HuH-7.5 (cell line): Measurements from ENCODE around the gene CLCN6.

Experiments
- DNase-seq: peaks from one replicate; pipeline ENCODE4 v3.0.0; 2011; ENCODE audit warnings: low spot score

CLCN6 gene

DNA sequence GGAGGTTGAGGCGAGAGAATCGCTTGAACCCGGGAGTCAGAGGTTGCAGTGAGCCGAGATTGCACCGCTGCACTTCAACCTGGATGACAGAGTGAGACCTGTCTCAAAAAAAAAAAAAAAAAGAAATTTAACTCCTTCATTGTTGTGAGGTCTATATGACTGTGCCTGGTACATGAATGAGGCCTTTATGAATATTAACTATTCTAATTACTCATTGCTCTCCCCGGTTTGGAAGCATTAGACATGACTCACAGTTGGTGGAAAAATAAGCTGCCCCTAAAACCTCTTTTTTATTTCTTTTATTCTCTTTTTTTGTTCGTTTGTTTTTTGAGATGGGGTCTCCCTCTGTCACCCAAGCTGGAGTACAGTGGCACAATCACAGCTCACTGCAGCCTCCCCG is 49.4 kb downstream of the CLCN6 start:
- DNase-seq = no peak

DNA sequence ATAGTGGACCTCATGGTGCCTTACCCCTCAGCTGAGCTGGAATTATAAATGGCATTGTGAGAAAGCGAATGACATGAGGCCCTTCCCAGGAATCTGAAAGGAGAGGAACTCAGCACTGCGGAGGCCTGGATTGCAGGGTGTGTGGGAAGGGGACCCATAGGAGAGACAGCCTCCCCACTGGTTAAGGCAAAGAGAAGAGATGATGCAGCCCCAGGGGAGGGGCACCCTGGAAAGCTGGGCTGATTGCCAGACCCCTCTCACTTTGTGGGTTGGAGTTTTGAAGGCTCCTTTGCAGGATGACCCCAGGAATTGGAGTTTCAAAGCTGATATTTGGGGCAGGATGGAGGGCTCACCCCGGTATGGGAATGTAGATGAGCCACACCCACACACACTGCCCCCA is 50.7 kb downstream of the CLCN6 start:
- no peak for DNase-seq

DNA sequence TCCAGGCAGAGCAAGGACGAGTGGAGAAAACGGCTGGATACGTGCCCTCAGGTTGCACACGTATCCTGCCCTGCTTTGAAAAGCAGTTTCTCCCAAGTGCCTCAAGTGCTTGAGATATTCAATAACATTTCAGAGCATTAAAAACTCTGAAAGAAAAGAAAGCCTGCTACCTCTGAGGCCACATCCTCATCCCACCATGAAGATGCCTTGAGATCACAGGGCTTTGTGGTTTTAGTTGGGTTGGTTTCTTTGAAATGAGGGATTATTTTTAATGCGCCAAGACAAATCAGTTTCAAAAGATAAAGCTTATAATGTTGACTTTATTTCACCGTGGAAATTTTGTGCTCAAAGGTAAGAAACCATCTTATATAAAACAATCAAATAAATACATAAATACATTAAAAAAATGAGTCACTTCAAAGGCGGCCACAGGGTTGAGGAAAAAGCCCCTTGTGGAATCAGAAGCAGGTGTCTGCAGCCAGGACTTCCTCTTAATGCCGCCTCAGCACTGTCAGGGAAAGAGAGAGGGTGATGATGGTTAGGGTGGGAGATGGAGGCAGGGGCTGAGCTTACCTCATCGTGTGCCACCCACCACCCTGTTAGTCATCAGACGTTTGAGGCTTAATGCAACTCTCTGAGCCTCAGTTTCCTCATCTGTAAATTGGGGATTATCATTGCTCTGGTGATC is 51.3 kb downstream of the CLCN6 start:
- DNase-seq = no peak

DNA sequence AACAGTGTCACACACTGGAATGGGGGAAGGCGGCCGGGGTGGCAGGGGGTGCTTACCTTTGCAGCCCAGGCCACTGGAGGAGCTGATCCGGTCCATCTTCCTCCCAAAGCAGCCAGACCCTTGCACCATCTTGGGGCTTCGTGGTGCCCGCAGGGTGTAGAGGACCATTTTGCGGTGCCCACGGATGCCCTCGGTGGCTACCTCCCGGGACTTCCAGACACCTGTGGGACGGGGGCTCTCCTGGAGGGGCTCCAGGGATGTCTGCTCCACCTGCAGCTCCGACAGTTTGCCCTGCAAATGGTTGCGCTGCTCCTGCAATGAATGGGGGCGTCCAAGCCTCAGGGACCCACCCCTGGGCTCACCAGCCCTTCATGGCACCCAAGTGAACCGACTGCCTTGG is 52.2 kb downstream of the CLCN6 start:
- DNase-seq = no peak

DNA sequence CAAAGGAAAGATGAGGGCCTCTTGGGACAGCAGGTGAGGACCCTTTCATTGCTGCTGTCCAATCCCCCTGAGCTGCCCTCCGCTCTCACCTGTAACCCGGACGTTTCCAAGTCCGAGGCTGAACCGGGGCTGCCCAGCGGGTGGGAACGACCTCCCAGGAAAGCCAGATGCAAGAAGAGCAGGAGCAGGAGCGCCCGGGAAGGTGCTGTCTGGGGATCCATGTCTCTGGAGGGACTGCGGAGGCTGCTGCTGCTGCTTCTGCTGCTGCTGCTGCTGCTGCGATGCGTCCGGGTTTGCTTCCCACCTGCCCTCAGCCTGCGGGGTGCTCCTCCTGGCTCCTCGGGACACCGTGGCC is 52.6 kb downstream of the CLCN6 start, which contains the start of gene NPPB:
TSS of gene NPPB (minus strand) at position 333 of the 355 bp plus-strand sequence. CDS start at position 221, 112 bp downstream.
- no peak for DNase-seq

DNA sequence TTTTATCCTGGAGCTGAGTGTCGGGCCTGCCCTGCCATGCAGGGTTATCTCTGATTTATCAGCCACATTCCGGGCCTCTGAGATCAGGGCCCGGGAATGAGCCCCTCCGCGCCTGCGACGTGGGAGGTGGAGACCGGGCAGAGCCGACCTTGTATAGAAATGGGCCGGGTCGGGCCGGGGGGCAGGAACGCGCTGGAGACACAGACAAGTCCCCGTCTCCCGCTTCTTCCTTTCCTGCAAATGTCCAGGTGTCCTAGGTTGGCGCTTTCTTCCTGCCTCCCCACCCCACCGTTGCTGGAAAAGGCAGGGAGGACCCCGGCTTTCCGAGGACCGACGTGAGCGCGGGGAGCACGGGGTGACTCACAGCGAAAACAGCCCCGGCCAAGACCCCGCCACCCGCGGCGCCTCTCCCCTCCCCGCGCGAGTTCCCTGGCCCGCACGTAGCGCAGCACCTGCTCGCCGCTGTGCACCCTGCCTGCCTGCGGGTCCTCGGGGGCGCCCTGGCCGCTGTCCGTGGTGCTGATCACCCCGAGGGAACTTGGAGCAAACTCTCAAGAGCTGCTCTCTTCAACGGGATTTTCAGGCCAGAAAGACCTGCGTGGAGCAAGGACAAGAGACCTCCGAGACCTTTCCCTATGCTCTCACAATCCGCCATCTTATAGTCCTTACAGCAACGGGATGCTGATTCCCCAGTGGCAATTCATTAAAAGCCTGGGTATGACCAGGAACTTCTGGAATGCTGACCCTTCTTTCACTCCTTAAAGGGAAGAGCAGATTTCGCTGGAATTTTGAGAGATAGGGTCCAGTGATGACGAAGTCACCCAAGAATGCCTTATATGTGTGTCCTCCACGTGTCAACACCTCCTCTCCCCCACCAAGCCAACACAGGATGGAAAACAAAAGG is 53.2 kb downstream of the CLCN6 start:
- peak; percentile 74 for DNase-seq

DNA sequence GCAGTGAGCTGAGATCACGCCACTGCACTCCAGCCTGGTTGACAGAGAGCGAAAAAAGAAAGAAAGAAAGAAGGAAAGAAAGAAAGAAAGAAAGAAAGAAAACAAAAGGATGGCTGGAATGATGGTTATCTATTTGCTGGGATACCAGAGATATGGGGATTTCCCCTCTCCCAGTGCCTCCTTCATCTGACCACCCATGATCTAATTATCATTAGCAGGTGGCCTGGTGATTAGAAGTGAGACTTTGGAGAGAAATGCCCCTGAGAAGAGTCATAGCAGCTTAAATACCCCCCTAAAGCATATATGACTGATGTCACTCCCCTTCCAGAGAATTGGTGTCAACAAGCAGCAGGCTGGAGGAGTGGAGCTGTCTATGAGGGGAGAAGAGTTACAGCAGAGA is 54.1 kb downstream of the CLCN6 start:
- DNase-seq = no peak

DNA sequence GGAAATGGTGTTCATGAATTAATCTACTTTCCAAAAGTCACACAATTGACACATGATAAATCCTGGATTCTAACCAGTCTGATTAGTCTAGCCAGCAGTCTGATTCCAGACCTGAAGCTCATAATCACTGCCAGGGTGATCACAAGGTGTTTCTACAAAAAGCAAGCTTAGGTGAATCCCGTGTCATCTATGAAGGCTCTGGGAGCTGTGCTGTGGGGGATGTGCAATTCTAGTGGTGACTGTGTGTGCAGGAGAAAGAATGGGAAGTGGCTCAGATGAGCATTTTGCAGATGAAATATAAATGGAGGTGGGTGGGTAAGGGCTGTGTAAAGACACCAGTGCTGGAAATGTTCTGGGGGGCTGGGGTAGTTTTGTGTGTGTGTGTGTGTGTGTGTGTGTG is 54.6 kb downstream of the CLCN6 start:
- DNase-seq = no peak

DNA sequence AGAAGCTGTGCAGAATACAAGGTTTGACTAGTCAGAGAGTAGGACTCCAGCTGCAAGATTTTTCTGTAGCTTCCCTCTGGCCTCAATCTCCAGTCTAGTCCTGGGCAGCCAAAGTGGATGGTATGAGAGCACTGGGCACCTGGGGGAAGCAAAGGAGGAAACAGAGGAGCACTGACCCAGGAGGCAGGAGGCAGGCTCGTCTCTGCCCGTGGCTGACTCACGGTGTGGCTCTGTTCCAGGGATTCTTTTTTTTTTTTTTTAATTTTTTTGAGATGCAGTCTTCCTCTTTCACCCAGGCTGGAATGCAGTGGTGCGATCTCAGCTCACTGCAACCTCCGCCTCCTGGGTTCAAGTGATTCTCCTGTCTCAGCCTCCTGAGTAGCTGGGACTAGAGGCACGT is 56.9 kb downstream of the CLCN6 start:
- no peak for DNase-seq

DNA sequence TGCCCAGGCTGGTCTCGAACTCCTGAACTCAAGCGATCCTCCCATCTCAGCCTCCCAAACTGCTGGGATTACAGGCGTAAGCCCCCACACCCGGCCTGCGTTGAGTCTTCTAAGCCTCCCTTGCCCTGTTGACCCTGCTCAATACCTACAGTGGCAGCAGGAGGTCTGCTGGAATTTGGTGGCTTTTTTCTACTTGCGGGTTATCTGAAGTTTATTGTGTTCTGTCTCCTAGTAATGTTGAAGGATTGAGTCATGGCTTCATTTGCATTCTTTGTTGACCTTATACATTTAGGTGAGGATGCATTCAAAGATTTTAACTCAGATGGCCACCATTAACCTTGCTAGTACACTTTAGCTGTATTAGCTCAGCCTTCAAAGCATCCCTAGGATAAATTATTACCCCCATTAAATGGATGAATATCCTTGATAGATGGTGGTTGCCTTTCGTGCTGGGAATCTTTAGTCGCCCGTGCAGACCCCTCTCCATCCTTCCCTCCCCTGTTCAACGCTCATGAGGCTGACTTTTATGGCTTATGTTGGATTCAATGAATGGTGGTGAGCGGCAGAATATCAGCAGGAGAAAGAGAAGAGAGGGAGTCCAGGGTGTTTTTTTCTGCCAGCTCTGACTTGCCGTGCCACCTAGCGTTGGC is 62.5 kb downstream of the CLCN6 start:
- DNase-seq = no peak

DNA sequence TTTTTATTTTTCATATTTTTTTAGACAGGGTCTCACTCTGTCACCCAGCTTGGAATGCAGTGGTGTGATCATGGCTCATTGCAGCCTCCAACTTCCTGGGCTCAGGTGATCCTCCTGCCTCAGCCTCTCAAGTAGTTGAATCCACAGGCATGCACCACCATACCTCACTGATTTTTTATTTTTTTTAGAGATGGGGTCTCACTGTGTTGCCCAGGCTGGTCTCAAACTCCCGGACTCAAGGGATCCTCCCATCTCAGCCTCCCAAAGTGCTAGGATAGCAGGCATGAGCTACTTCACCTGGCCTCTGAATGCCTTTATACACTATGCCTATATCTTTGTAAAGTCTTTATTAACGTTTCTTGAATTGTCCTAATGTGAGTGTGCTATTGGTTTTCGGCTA is 63.1 kb downstream of the CLCN6 start:
- no peak for DNase-seq

DNA sequence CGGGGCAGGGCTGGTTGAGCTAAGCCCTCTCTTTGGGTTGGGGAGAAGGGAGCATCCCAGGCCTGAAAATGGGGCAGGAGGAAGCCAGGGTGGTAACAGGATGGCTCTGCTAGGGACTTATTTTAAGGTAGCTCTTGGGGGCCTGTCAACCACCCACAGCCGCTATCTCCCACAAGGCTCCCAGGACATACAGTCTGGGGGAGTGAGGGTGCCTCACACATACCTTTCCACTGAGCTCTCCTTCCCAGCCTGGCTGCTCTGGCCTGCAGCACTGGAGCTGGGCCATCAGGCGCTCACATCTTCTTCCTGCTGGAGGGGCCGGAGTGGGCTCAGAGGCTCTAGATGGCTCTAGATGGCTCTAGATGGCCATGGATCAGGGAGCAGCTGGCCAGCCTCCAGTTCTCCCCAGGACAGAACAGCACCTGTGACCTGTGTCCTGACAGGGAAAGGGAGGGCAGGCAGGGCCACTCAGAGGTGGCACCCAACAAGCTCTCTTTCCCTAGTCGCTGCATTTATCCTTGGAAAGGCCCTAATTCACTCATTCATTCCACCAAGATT is 63.7 kb downstream of the CLCN6 start:
- no peak for DNase-seq

DNA sequence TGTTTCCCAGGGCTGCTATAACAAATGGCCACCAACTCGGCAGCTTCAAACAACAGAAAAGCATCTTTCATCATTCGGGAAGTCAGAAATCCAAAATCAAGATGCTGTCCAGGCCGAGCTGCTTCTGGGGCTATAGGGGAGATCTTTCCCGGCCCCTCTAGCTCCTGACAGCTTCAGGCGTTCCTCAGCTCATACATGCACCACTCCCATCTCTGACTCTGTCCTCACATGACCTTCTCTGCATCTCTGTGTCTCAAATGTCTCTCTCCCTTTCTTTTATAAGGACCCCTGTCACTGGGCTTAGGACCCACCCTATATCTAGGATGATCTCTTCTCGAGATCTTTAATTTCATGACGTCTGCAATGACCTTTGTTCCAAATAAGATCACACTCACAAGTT is 66.6 kb downstream of the CLCN6 start:
- DNase-seq = no peak

DNA sequence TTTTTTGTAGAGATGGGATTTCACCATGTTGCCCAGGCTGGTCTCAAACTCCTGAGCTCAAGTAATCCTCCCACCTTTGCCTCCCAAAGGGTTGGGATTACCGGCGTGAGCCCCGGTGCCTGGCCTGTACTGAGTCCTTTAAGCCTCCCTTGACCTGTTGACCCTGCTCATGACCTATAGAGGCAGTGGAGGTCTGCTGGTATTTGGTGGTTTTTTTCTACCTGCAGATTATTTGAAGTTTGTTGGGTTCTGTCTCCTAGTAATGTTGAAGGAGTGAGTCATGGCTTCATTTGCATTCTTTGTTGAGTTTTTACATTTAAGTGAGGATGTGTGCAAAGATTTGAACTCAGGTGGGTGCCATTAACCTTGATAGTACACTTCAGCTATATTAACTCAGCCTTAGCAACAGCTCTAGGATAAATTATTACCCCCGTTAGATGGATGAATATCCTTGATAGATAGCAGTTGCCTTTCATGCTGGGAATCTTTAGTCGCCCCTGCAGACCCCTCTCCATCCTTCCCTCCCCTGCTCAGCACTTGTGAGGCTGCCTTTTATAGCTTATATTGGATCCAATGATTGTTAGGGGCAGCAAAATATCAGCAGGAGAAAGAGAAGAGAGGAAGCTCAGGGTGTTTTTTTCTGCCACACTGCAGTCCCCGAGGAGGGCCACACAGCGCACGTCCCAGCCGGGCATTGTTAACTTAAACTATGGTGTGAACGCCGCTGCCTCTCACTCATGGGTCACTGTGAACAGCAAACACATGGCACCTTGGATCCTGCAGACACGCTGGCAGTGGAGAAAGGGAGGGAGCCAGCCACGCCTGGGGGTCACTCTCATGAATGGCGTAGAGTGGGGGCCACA is 67.6 kb downstream of the CLCN6 start:
- no peak for DNase-seq

DNA sequence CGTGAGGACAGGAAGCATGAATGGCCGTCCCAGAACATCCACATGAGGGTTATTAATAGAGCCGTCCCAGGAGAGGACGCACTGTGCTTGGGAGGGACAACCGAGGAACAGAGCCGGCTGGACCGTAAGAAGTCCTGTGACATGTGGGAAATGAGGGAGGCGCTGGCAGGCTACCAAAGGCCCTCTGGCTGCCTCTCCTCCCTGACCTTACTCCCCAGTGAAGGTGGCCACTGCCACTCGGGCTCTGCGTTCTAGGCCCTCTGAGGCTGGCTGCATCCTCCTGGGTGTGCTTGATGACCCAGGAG is 68.2 kb downstream of the CLCN6 start:
- DNase-seq = no peak

DNA sequence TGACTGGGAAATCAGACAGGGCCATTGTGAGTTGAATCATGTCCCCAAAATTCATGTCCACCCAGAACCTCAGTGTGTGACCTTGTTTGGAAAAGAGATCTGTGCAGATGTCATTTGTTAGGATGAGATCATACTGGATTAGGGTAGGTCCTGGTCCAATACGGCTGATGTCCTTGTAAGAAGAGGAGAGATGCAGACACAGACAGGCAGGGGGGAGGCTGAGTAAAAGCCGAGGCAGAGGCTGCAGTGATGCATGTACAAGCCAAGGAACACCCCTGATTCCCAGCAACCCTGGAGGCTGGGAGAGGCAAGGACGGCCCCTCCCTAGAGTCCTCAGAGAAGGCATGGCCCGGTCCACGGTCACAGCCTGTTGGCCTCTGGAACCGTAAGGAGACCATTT is 68.6 kb downstream of the CLCN6 start:
- no peak for DNase-seq

DNA sequence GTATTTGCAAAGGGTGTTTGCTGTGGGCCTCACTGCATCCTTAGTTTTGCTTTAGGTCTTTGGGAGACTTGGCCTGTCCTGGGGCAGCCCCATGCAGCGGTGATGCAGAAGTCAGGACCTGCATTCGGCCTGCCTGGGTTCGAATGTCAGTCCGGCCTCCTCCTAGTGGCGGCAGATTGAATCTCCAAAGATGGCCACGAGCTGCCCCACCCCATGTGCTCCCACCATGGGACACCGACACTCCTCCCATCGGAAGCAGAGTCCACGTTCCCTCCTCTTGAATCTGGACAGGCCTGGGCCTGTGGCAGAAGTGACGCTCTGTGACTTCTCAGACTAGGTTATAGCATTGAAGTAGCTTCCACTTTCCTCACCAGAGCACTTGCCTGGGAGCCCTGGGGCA is 69.1 kb downstream of the CLCN6 start:
- DNase-seq = no peak

DNA sequence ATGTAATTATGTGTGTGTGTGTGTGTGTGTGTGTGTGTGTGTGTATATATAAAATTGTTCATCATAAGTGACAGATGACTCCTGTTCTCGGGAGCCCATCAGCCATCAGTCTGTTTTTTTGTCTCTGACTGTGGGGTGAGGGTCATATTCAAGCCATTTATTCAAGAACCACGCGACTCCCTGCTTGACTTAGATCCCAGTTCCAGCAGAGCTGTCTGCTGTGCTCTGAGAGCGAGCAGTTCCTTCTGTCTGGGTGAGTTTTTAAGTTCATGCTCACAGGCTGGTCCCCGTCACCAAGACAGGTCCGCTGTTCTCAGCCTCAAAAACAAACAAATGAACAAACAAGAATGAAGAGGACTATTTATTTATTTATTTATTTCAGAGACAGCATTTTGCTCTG is 71.1 kb downstream of the CLCN6 start:
- no peak for DNase-seq

DNA sequence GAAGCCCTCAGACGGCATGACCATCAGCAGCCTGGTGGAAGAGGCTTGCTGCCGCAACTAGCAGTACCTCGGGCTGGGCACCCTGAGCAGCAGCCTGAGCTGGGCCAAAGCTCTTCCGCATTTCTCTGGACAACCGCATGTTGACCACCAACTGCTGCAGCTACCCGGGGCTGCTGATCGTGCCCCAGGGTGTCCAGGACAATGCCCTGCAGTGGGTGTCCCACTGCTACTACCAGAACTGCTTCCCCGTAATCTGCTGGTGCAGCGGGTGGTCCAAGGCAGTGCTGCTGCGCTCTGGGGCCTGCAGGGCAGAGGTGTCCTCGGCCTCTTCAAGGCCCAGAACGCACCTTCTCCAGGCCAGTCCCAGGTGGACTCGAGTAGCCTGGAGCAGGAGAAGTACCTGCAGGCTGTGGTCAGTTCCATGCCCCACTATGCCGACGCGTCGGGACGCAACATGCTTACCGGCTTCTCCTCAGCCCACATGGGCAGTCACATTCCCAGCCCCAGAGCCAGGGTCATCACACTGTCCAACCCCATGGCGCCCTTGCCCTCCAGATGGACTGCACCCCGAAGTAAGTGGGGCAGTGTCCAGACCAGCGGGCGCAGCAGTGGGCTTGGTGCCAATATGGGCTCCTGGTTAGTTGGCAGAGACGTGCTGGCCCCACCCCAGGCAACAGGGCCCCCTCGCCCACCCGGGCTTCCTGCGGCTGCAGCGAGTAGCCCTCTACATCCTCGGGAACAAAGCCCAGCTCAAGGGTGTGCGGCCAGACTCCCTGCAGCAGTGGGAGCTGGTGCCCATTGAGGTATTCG is 72.3 kb downstream of the CLCN6 start:
- DNase-seq = no peak

DNA sequence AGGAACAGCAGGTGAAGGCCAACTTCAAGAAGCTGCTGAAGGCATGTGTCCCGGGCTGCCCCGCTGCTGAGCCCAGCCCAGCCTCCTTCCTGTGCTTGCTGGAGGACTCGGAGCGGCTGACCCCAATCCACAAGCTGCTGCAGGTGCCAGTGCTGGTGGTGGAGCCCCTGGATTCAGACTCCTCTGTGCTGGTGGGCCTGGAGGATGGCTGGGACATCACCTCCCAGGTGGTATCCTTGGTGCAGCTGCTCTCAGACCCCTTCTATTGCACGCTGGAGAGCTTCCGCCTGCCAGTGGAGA is 72.8 kb downstream of the CLCN6 start:
- no peak for DNase-seq
